ENCODE measurements around the gene METTL16. TPM values are rescaled to one million over a fixed set of nuclear protein-coding genes. Genes with fewer than 3 reads are reported as not detected.

METTL16 gene
- total RNA-seq, 6 experiments from 2014 or later = 21.7 to 25.7 (median 24.1) TPM

DNA sequence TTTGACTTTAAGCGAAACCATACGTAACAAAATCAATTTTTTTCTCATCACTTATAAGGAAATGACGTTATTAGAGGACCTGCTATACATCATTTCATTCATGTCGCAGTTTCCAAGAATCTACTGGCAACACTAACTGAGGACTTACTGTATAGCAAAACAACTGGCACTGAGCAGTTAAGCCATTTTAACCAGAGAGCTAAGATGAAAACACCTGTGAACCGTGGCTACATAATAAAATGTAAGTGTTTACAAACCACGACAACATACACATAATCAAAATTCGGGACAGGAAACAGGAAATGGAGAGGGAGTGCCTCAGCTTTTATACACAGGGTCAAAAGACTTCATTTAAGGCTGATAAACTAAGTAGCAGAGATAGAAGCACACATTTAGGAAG, 29.5 kb downstream of the METTL16 start:
- DNase-seq = no peak
- Mint-ChIP-seq H3K4me3 (no peak overlapping the region), H3K27ac (no peak overlapping the region; the same call in 1 of the 2 replicates), H3K9me3 (no peaks in the 10 kb centered on the region), H3K4me1 (ENCODE audit: low read depth) (peaks cover 12% of the 10 kb centered on the region), H3K27me3 (ENCODE audit: insufficient read depth) (no peaks in the 10 kb centered on the region), H3K36me3 (ENCODE audit: low read depth) (no peaks in the 10 kb centered on the region)
- TF ChIP-seq, protein P1, sequence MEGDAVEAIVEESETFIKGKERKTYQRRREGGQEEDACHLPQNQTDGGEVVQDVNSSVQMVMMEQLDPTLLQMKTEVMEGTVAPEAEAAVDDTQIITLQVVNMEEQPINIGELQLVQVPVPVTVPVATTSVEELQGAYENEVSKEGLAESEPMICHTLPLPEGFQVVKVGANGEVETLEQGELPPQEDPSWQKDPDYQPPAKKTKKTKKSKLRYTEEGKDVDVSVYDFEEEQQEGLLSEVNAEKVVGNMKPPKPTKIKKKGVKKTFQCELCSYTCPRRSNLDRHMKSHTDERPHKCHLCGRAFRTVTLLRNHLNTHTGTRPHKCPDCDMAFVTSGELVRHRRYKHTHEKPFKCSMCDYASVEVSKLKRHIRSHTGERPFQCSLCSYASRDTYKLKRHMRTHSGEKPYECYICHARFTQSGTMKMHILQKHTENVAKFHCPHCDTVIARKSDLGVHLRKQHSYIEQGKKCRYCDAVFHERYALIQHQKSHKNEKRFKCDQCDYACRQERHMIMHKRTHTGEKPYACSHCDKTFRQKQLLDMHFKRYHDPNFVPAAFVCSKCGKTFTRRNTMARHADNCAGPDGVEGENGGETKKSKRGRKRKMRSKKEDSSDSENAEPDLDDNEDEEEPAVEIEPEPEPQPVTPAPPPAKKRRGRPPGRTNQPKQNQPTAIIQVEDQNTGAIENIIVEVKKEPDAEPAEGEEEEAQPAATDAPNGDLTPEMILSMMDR (IDR thresholded peaks at IDR 0.05) = no peak

DNA sequence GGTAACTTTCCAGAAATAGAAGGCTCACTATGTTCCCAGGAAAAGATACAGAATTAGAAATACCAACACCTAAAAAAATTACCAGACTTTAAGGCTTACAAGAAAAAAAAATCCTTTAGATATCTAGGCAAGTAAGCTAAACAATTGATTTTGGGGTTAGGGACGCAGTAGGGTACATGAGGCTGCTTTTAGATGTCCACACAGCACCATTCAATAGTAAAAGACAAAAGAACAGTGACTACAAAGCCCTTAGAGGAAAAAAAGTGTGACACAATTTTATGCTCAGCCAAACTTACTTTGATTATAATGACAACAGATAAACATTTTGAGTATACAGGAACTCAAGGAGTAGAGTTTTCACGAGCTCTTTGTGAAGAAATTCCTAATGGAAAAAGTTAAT, 29.9 kb downstream of the METTL16 start:
- H3K36me3 Mint-ChIP-seq (ENCODE audit: low read depth) = no peaks in the 10 kb centered on the region
- H3K27me3 Mint-ChIP-seq (ENCODE audit: insufficient read depth) = no peaks in the 10 kb centered on the region
- no peak overlapping the region for H3K4me3 Mint-ChIP-seq
- peaks cover 12% of the 10 kb centered on the region for H3K4me1 Mint-ChIP-seq (ENCODE audit: low read depth)
- TF ChIP-seq, protein P1 (IDR thresholded peaks at IDR 0.05) = no peak
- DNase-seq = no peak
- no peak overlapping the region for H3K27ac Mint-ChIP-seq
- no peaks in the 10 kb centered on the region for H3K9me3 Mint-ChIP-seq

DNA sequence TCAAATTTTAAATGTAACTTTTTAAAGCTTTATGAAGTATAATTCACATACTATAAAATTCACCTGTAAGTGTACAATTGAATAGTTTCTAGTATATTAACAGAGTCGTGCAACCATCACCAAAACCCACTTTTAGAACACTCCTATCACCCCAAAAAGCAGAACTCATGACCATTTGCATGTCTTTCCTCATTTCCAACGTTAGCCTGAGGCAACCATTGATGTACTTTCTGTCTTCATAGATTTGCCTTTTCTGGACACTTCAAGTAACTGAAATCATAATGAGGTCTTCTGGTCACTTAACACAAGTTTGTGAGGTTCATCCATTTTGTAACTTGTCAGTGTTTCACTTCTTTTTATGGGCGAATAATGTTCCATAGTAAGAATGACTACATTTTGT, 33.2 kb downstream of the METTL16 start:
- DNase-seq = no peak
- TF ChIP-seq, protein P1 (IDR thresholded peaks at IDR 0.05) = no peak
- peaks cover 7% of the 10 kb centered on the region for H3K4me1 Mint-ChIP-seq (ENCODE audit: low read depth)
- H3K4me3 Mint-ChIP-seq = no peak overlapping the region
- no peak overlapping the region for H3K27ac Mint-ChIP-seq
- H3K27me3 Mint-ChIP-seq (ENCODE audit: insufficient read depth) = no peaks in the 10 kb centered on the region
- H3K36me3 Mint-ChIP-seq (ENCODE audit: low read depth) = peaks cover 17% of the 10 kb centered on the region
- no peaks in the 10 kb centered on the region for H3K9me3 Mint-ChIP-seq

DNA sequence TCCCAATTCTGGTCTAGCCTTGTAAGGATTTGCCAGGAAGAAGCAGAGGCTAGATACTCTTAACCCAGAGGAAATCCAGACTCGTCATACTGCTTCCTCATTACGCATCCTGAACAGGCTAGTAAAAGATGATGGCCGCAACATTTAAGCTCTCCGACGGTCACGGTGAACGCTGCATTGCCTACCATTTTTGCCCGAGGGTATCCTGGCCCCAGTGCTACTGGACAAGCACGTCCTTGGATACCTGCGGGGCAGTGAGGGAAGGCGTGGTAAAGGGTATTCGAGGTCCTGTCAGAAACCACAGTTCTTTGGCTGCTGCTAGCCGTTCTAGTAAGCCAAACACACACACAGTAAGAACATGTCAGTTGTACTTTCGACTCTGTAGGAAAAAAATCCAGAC, 36.6 kb downstream of the METTL16 start:
- H3K4me3 Mint-ChIP-seq = no peak overlapping the region
- TF ChIP-seq, protein P1 (IDR thresholded peaks at IDR 0.05) = no peak
- no peaks in the 10 kb centered on the region for H3K27me3 Mint-ChIP-seq (ENCODE audit: insufficient read depth)
- DNase-seq = no peak
- no peak overlapping the region for H3K27ac Mint-ChIP-seq
- no peaks in the 10 kb centered on the region for H3K9me3 Mint-ChIP-seq
- peaks cover 29% of the 10 kb centered on the region for H3K36me3 Mint-ChIP-seq (ENCODE audit: low read depth)
- H3K4me1 Mint-ChIP-seq (ENCODE audit: low read depth) = no peaks in the 10 kb centered on the region; the same call in 1 of the 2 replicates

DNA sequence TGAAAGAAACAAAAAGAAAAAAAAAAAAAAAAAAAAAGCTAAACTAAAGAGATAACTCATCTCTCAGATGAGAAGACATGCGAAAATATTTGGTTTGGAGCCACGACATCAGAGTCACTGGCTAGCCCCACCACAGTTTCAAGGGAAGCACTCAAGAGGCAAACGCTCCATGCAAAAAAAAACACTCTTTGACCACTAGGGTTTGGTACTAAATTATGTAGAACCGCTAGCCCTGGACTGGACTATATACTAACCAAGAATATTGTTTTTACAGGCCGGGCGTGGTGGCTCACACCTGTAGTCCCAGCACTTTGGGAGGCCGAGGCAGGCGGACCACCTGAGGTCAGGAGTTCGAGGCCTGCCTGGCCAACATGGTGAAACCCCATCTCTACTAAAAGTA, 37.3 kb downstream of the METTL16 start:
- Mint-ChIP-seq H3K4me1 (ENCODE audit: low read depth) (no peaks in the 10 kb centered on the region; the same call in 1 of the 2 replicates), H3K4me3 (no peak overlapping the region), H3K36me3 (ENCODE audit: low read depth) (peaks cover 29% of the 10 kb centered on the region), H3K27ac (no peak overlapping the region), H3K27me3 (ENCODE audit: insufficient read depth) (no peaks in the 10 kb centered on the region), H3K9me3 (no peaks in the 10 kb centered on the region)
- TF ChIP-seq, protein P1 (IDR thresholded peaks at IDR 0.05) = peak; percentile 36
- no peak for DNase-seq

DNA sequence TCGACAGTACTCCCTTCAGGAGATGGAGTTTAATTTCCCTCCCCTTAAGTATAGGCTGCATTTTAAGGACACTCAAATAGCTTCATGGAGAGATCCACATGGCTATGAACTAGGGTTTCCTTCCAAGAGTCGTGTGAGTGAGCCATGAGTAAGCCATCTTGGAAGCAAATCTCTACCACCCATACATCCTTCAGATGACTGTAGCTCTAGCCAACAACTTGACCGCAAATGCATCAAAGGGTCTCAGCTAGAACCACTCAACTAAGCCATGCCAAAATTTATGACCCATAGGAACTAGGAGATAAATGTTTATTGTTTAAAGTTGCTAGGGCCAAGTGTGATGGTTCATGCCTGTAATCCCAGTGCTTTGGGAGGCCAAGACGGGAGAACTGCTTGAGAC, 43.4 kb downstream of the METTL16 start:
- peak; percentile 37 for DNase-seq
- Mint-ChIP-seq H3K4me1 (ENCODE audit: low read depth) (peaks cover 7% of the 10 kb centered on the region), H3K9me3 (no peaks in the 10 kb centered on the region), H3K27me3 (ENCODE audit: insufficient read depth) (no peaks in the 10 kb centered on the region), H3K27ac (peak overlapping the region; percentile 70), H3K36me3 (ENCODE audit: low read depth) (peaks cover 27% of the 10 kb centered on the region), H3K4me3 (no peak overlapping the region)
- TF ChIP-seq, protein P1 (IDR thresholded peaks at IDR 0.05) = no peak

Measured in HFFc6 (cell line).